Loucy (cell line): ENCODE measurements around the gene CSNK1G2.

ENCODE experiments used
- H2AFZ ChIP-seq: fragments of 200-600 bp; sonication (generic); 2 replicates; pipeline ENCODE4 v1.6.0; 2016; ENCODE audit warnings: antibody characterized with exemption, mild to moderate bottlenecking, low read length, moderate library complexity
- H3F3A ChIP-seq: fragments of 200-600 bp; 2 replicates; pipeline ENCODE4 v1.6.0; 2016; ENCODE audit warnings: antibody characterized with exemption, low read depth, mild to moderate bottlenecking
- H3K27me3 ChIP-seq: fragments of 200-600 bp; sonication (generic); 2 replicates; pipeline ENCODE4 v1.6.1; 2014; ENCODE audit warnings: low read length, mild to moderate bottlenecking; ENCODE audit not compliant: insufficient read depth, poor library complexity, severe bottlenecking
- H3K36me3 ChIP-seq: fragments of 200-600 bp; sonication (generic); 2 replicates; pipeline ENCODE4 v1.6.1; 2016; ENCODE audit warnings: low read length; ENCODE audit not compliant: insufficient read depth
- H3K4me1 ChIP-seq: fragments of 200-600 bp; sonication (generic); 2 replicates; pipeline ENCODE4 v1.5.1; 2014; ENCODE audit warnings: low read length, mild to moderate bottlenecking; ENCODE audit not compliant: insufficient read depth, poor library complexity, severe bottlenecking
- H3K4me2 ChIP-seq: fragments of 200-600 bp; sonication (generic); 2 replicates; pipeline ENCODE4 v1.6.0; 2014; ENCODE audit warnings: antibody characterized with exemption, low read length, low read depth, mild to moderate bottlenecking; ENCODE audit not compliant: poor library complexity, severe bottlenecking
- H3K4me3 ChIP-seq: fragments of 200-600 bp; sonication (generic); 2 replicates; pipeline ENCODE4 v1.5.1; 2014; ENCODE audit warnings: low read length, mild to moderate bottlenecking, mixed read lengths; ENCODE audit not compliant: poor library complexity, severe bottlenecking
- H3K79me2 ChIP-seq: fragments of 200-600 bp; sonication (generic); 2 replicates; pipeline ENCODE4 v1.6.1; 2014; ENCODE audit warnings: low read length; ENCODE audit not compliant: insufficient read depth
- H3K9ac ChIP-seq: fragments of 200-600 bp; sonication (generic); 2 replicates; pipeline ENCODE4 v1.6.0; 2014; ENCODE audit warnings: mild to moderate bottlenecking, low read depth, low read length, moderate library complexity; ENCODE audit not compliant: poor library complexity, severe bottlenecking
- H3K9me2 ChIP-seq: fragments of 200-600 bp; sonication (generic); replicated peaks from 2 replicates; pipeline ENCODE4 v1.6.1; 2016; ENCODE audit warnings: low read depth, low read length, mixed read lengths
- H3K9me3 ChIP-seq: fragments of 200-600 bp; sonication (generic); 2 replicates; pipeline ENCODE4 v1.6.1; 2014; ENCODE audit warnings: mild to moderate bottlenecking, antibody characterized with exemption, low read length, low read depth; ENCODE audit not compliant: insufficient read depth
- H4K20me1 ChIP-seq: fragments of 200-600 bp; sonication (generic); 2 replicates; pipeline ENCODE4 v1.6.0; 2014; ENCODE audit warnings: antibody characterized with exemption, low read length, mild to moderate bottlenecking; ENCODE audit not compliant: insufficient read depth, poor library complexity, severe bottlenecking
- EZH2phosphoT487 ChIP-seq: fragments of 200-600 bp; IDR thresholded peaks from 2 replicates; pipeline ENCODE4 v1.6.1; 2018; ENCODE audit warnings: antibody characterized with exemption, mild to moderate bottlenecking, moderate library complexity, borderline replicate concordance
- TF ChIP-seq, protein P1 (sequence below): fragments of 200-600 bp; sonication (generic); conservative IDR thresholded peaks from 2 replicates; pipeline ENCODE4 v1.5.1; 2014; ENCODE audit warnings: mild to moderate bottlenecking, antibody characterized with exemption, low read length

The CSNK1G2 gene

DNA sequence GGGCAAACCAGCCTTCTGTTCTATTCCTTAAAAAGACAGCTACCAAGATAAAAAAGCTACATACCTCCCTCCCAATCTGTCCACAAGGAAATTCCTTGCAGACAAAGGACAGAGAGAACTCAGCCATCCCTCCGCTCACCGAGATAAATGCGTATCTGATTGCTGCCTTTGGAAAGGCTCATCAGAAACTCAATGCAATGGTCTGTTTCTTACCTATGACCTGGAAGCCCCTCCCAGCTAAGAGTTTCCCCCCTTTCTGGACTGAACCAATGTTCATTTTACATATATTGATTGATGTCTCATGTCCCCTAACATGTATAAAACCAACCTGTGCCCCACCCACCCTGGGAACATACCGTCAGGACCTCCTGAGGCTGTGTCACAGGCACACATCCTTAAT is 62.9 kb downstream of the CSNK1G2 start:
- Histone ChIP-seq H3K9ac (no peak overlapping the region), H3K4me1 (peaks cover 21% of the 10 kb centered on the region), H3K9me3 (no peaks in the 10 kb centered on the region), H3K79me2 (peaks cover 28% of the 10 kb centered on the region; the same call in 1 of the 2 replicates), H3F3A (no peaks in the 10 kb centered on the region), H3K27me3 (no peaks in the 10 kb centered on the region), H3K4me3 (no peak overlapping the region), H3K4me2 (no peak overlapping the region), H2AFZ (no peak overlapping the region), H3K36me3 (peaks cover 7% of the 10 kb centered on the region; the same call in 1 of the 2 replicates), H4K20me1 (peaks cover 4% of the 10 kb centered on the region), H3K9me2 (no peaks in the 10 kb centered on the region)
- TF ChIP-seq, protein P1, sequence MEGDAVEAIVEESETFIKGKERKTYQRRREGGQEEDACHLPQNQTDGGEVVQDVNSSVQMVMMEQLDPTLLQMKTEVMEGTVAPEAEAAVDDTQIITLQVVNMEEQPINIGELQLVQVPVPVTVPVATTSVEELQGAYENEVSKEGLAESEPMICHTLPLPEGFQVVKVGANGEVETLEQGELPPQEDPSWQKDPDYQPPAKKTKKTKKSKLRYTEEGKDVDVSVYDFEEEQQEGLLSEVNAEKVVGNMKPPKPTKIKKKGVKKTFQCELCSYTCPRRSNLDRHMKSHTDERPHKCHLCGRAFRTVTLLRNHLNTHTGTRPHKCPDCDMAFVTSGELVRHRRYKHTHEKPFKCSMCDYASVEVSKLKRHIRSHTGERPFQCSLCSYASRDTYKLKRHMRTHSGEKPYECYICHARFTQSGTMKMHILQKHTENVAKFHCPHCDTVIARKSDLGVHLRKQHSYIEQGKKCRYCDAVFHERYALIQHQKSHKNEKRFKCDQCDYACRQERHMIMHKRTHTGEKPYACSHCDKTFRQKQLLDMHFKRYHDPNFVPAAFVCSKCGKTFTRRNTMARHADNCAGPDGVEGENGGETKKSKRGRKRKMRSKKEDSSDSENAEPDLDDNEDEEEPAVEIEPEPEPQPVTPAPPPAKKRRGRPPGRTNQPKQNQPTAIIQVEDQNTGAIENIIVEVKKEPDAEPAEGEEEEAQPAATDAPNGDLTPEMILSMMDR = no peak
- TF ChIP-seq EZH2phosphoT487 = no peak

DNA sequence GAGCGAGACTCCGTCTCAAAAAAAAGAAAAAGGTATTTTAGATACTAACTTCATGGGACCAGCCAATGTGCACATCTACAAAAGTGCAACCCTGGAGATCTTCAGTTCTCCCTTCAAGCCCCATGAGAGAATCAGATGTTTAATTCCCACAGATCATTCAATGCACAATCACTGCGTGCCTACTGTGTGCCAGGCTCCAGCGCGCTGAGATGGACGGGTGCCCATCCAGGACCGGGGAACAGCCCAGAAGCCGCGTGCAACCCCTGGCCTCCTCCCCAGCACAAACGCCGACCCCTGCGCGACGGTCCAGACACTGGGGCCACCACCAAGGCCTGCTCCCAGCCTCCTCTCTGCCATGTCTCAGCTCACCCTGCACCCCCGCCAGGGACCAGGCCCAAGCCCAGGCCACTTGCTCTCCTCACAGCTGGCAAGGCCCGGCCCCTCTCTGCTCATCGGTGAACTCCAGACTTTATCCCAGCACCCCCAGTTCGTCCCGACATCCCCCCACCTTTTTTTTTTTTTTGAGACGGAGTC is 69.2 kb downstream of the CSNK1G2 start:
- no peak overlapping the region for H3K9ac ChIP-seq
- no peak overlapping the region for H3K4me3 ChIP-seq
- peaks cover 30% of the 10 kb centered on the region for H3K4me1 ChIP-seq
- H3K9me2 ChIP-seq = no peaks in the 10 kb centered on the region
- no peaks in the 10 kb centered on the region for H3K9me3 ChIP-seq
- TF ChIP-seq, protein P1 = no peak
- TF ChIP-seq EZH2phosphoT487 = no peak
- no peaks in the 10 kb centered on the region for H3K36me3 ChIP-seq
- H3F3A ChIP-seq = no peaks in the 10 kb centered on the region
- no peak overlapping the region for H2AFZ ChIP-seq
- no peak overlapping the region for H3K4me2 ChIP-seq
- H3K27me3 ChIP-seq = no peaks in the 10 kb centered on the region
- peaks cover 29% of the 10 kb centered on the region for H4K20me1 ChIP-seq
- peaks cover 80% of the 10 kb centered on the region for H3K79me2 ChIP-seq

DNA sequence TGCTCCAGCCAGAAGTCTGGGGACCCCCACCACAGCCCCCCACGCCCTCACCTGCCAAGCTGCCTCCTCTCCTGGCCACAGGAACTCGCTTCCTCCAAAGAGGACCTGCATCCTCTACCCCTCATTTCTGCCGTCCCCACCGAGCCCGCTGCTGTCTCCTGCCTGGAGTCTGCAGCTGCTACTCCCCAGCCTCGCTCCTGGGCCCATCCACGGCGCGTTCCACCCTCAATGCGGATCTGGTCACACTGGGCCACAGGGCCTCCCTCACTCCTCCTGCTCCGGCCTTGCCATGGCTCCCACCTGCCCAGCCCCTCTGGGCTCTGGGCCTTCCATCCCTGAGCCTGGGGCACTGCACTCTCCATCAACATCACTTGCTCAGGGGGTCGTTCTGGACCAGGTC is 70.2 kb downstream of the CSNK1G2 start:
- no peak overlapping the region for H3K4me2 ChIP-seq
- no peaks in the 10 kb centered on the region for H3K27me3 ChIP-seq
- peaks cover 25% of the 10 kb centered on the region for H4K20me1 ChIP-seq
- peaks cover 25% of the 10 kb centered on the region for H3K4me1 ChIP-seq
- H3F3A ChIP-seq = no peaks in the 10 kb centered on the region
- H3K36me3 ChIP-seq = no peaks in the 10 kb centered on the region
- H3K79me2 ChIP-seq = peaks cover 78% of the 10 kb centered on the region
- no peak overlapping the region for H3K4me3 ChIP-seq
- TF ChIP-seq, protein P1 = no peak
- no peak for TF ChIP-seq EZH2phosphoT487
- no peak overlapping the region for H2AFZ ChIP-seq
- H3K9me3 ChIP-seq = no peaks in the 10 kb centered on the region
- no peaks in the 10 kb centered on the region for H3K9me2 ChIP-seq
- H3K9ac ChIP-seq = no peak overlapping the region
